ENCODE results near the gene TRABD2B.

The TRABD2B gene

GRCh38 chr1:47766832-47767740, 230.1 kb downstream of the TRABD2B start:
- DNase-seq = no peak

- no peak for DNase-seq
Observed at GRCh38 chr1:47765742-47766485, 231.3 kb downstream of the TRABD2B start.

- DNase-seq = no peak
Observed at GRCh38 chr1:47765236-47765635, 231.9 kb downstream of the TRABD2B start.

- DNase-seq = no peak
Observed at GRCh38 chr1:47764461-47765046, 232.6 kb downstream of the TRABD2B start.

GRCh38 chr1:47763591-47764171, 233.5 kb downstream of the TRABD2B start:
- no peak for DNase-seq

- DNase-seq = no peak
Observed at GRCh38 chr1:47761974-47762373, 235.2 kb downstream of the TRABD2B start.

- DNase-seq = no peak
Observed at GRCh38 chr1:47761201-47761930, 235.8 kb downstream of the TRABD2B start.

- no peak for DNase-seq
Observed at GRCh38 chr1:47759936-47760629, 237.1 kb downstream of the TRABD2B start.

GRCh38 chr1:47759251-47759935, 237.8 kb downstream of the TRABD2B start:
- no peak for DNase-seq

- DNase-seq = no peak
Observed at GRCh38 chr1:47758341-47759250, 238.6 kb downstream of the TRABD2B start.

GRCh38 chr1:47757226-47757975, 239.8 kb downstream of the TRABD2B start:
- DNase-seq = no peak

GRCh38 chr1:47756411-47756810, 240.8 kb downstream of the TRABD2B start:
- no peak for DNase-seq

GRCh38 chr1:47756006-47756405, 241.2 kb downstream of the TRABD2B start:
- DNase-seq = no peak

- DNase-seq = no peak
Observed at GRCh38 chr1:47755101-47755990, 241.8 kb downstream of the TRABD2B start.

- DNase-seq = no peak
Observed at GRCh38 chr1:47754221-47754620, 243.0 kb downstream of the TRABD2B start.

- no peak for DNase-seq
Observed at GRCh38 chr1:47753808-47754207, 243.4 kb downstream of the TRABD2B start.

- DNase-seq = no peak
Observed at GRCh38 chr1:47752559-47752958, 244.6 kb downstream of the TRABD2B start.

- DNase-seq = no peak
Observed at GRCh38 chr1:47751996-47752451, 245.2 kb downstream of the TRABD2B start.

Data from NCI-H2171 (cell line).